HEK293 (cell line): ENCODE results near the gene RSRC2.

Source experiments
- CTCF ChIA-PET: fragments of 350-600 bp; formaldehyde crosslinking; extraction: SDS; loops from one replicate; lab custom pipeline; 2021; ENCODE audit warnings: antibody characterized with exemption; lab: Yijun Ruan, JAX
- POLR2A ChIA-PET: fragments of 300-600 bp; formaldehyde crosslinking; extraction: SDS; loops from one replicate; lab custom pipeline; 2020; ENCODE audit warnings: antibody characterized with exemption, inconsistent platforms; lab: Yijun Ruan, JAX
- H3K27ac ChIP-seq: fragments of 200-500 bp; sonication (Bioruptor generic); 2 replicates; pipeline ENCODE4 v1.5.1; 2014; ENCODE audit warnings: low read depth, low read length, control low read depth, inconsistent platforms; ENCODE audit errors: extremely low read depth
- H3K36me3 ChIP-seq, 2 experiments: fragments of 200-500 bp in 1 of 2; sonication (Bioruptor generic) in 1 of 2; 1 replicate in 1 of 2; 2 replicates in 1 of 2; pipeline ENCODE4 v1.5.1; 2014 to 2017; ENCODE audit warnings: inconsistent platforms in 2 of 2, low read length in 2 of 2; ENCODE audit not compliant: control insufficient read depth in 2 of 2, insufficient read depth in 1 of 2
- H3K4me1 ChIP-seq: fragments of 200-500 bp; sonication (Bioruptor generic); 2 replicates; pipeline ENCODE4 v1.5.1; 2014; ENCODE audit warnings: mild to moderate bottlenecking, low read length, inconsistent platforms; ENCODE audit not compliant: control insufficient read depth, insufficient read depth
- H3K4me3 ChIP-seq: 2 replicates; pipeline ENCODE4 v1.5.1; 2011; ENCODE audit warnings: low read depth, mild to moderate bottlenecking, control low read depth, low read length, moderate library complexity
- H3K9me3 ChIP-seq: fragments of 200-500 bp; sonication (Bioruptor generic); 2 replicates; pipeline ENCODE4 v1.5.1; 2014; ENCODE audit warnings: low read depth, low read length, inconsistent platforms; ENCODE audit not compliant: control insufficient read depth, insufficient read depth
- BCL11A ChIP-seq: fragments of 450-650 bp; formaldehyde crosslinking; IDR thresholded peaks from 2 replicates; pipeline ENCODE4 v1.5.1; 2016; ENCODE audit warnings: low read depth, missing biosample characterization, missing genetic modification characterization
- HOXD13 ChIP-seq: sonication (generic); formaldehyde crosslinking; IDR thresholded peaks from 2 replicates; pipeline ENCODE4 v1.8.0; 2022; ENCODE audit warnings: missing genetic modification reagents, borderline replicate concordance
- KLF7 ChIP-seq: fragments of 450-650 bp; formaldehyde crosslinking; IDR thresholded peaks from 2 replicates; pipeline ENCODE4 v1.5.1; 2016; ENCODE audit warnings: missing biosample characterization, missing genetic modification characterization, borderline replicate concordance
- MEIS1 ChIP-seq: sonication (generic); formaldehyde crosslinking; IDR thresholded peaks from 2 replicates; pipeline ENCODE4 v1.8.1; 2022; ENCODE audit warnings: missing genetic modification reagents, mild to moderate bottlenecking, borderline replicate concordance
- PRDM1 ChIP-seq: fragments of 450-650 bp; formaldehyde crosslinking; IDR thresholded peaks from 2 replicates; pipeline ENCODE4; 2016; ENCODE audit warnings: missing biosample characterization, missing genetic modification characterization
- REPIN1 ChIP-seq: fragments of 450-650 bp; formaldehyde crosslinking; IDR thresholded peaks from 2 replicates; pipeline ENCODE4 v1.5.1; 2017; ENCODE audit warnings: missing biosample characterization, missing genetic modification characterization, low read depth
- WT1 ChIP-seq: fragments of 450-650 bp; formaldehyde crosslinking; IDR thresholded peaks from 2 replicates; pipeline ENCODE4 v1.5.1; 2016; ENCODE audit warnings: missing biosample characterization, missing genetic modification characterization
- YY2 ChIP-seq: fragments of 450-650 bp; formaldehyde crosslinking; IDR thresholded peaks from 2 replicates; pipeline ENCODE4 v1.5.1; 2016; ENCODE audit warnings: missing biosample characterization, missing genetic modification characterization
- ZBTB1 ChIP-seq: fragments of 450-650 bp; formaldehyde crosslinking; IDR thresholded peaks from 2 replicates; pipeline ENCODE4 v1.5.1; 2016; ENCODE audit warnings: missing biosample characterization, missing genetic modification characterization
- ZBTB7A ChIP-seq: fragments of 450-650 bp; formaldehyde crosslinking; IDR thresholded peaks from 2 replicates; pipeline ENCODE4 v1.5.1; 2016; ENCODE audit warnings: low read depth, missing biosample characterization, missing genetic modification characterization
- ZNF138 ChIP-seq: fragments of 450-650 bp; formaldehyde crosslinking; IDR thresholded peaks from 2 replicates; pipeline ENCODE4 v1.5.1; 2016; ENCODE audit warnings: missing biosample characterization, missing genetic modification characterization, borderline replicate concordance
- ZNF2 ChIP-seq: fragments of 450-650 bp; formaldehyde crosslinking; IDR thresholded peaks from 2 replicates; pipeline ENCODE4 v1.5.1; 2016; ENCODE audit warnings: missing biosample characterization, missing genetic modification characterization
- ZNF202 ChIP-seq: fragments of 450-650 bp; formaldehyde crosslinking; IDR thresholded peaks from 2 replicates; pipeline ENCODE4 v1.5.1; 2016; ENCODE audit warnings: missing biosample characterization, missing genetic modification characterization, borderline replicate concordance
- ZNF501 ChIP-seq: fragments of 450-650 bp; formaldehyde crosslinking; IDR thresholded peaks from 2 replicates; pipeline ENCODE4 v1.5.1; 2016; ENCODE audit warnings: missing biosample characterization, missing genetic modification characterization
- ZNF521 ChIP-seq: fragments of 450-650 bp; formaldehyde crosslinking; IDR thresholded peaks from 2 replicates; pipeline ENCODE4 v1.5.1; 2017; ENCODE audit warnings: missing biosample characterization, mild to moderate bottlenecking, missing genetic modification characterization
- ZNF544 ChIP-seq: fragments of 450-650 bp; formaldehyde crosslinking; IDR thresholded peaks from 2 replicates; pipeline ENCODE4 v1.5.0; 2017; ENCODE audit warnings: missing biosample characterization, missing genetic modification characterization
- ZNF561 ChIP-seq: fragments of 450-650 bp; IDR thresholded peaks from 2 replicates; pipeline ENCODE4 v1.5.1; 2018; ENCODE audit warnings: missing biosample characterization, missing genetic modification characterization, borderline replicate concordance
- ZNF610 ChIP-seq: fragments of 450-650 bp; formaldehyde crosslinking; IDR thresholded peaks from 2 replicates; pipeline ENCODE4 v1.5.1; 2016; ENCODE audit warnings: missing biosample characterization, missing genetic modification characterization, borderline replicate concordance
- ZNF654 ChIP-seq: fragments of 450-650 bp; formaldehyde crosslinking; IDR thresholded peaks from 2 replicates; pipeline ENCODE4 v1.5.1; 2016; ENCODE audit warnings: low read depth, missing biosample characterization, missing genetic modification characterization
- ZNF776 ChIP-seq: fragments of 450-650 bp; formaldehyde crosslinking; IDR thresholded peaks from 2 replicates; pipeline ENCODE4 v1.5.0; 2017; ENCODE audit warnings: missing biosample characterization, missing genetic modification characterization, borderline replicate concordance
- ZNF830 ChIP-seq: fragments of 450-650 bp; IDR thresholded peaks from 2 replicates; pipeline ENCODE4 v1.5.0; 2018; ENCODE audit warnings: missing biosample characterization, missing genetic modification characterization, low read depth, mild to moderate bottlenecking, moderate library complexity
- ZNF843 ChIP-seq: fragments of 450-650 bp; formaldehyde crosslinking; IDR thresholded peaks from 2 replicates; pipeline ENCODE4 v1.5.1; 2016; ENCODE audit warnings: missing biosample characterization, missing genetic modification characterization
- TF ChIP-seq, protein P1 (sequence below): fragments of 450-650 bp; formaldehyde crosslinking; IDR thresholded peaks from 2 replicates; pipeline ENCODE4 v1.5.1; 2016; ENCODE audit warnings: missing biosample characterization, missing genetic modification characterization
- TF ChIP-seq, protein P2 (sequence below): fragments of 450-650 bp; formaldehyde crosslinking; IDR thresholded peaks from 2 replicates; pipeline ENCODE4 v1.5.1; 2017; ENCODE audit warnings: missing biosample characterization, mild to moderate bottlenecking, missing genetic modification characterization, moderate library complexity
- TF ChIP-seq, protein P3 (sequence below): fragments of 450-650 bp; formaldehyde crosslinking; IDR thresholded peaks from 2 replicates; pipeline ENCODE4 v1.5.1; 2017; ENCODE audit warnings: missing biosample characterization, missing genetic modification characterization
- TF ChIP-seq, protein P4 (sequence below): fragments of 450-650 bp; formaldehyde crosslinking; IDR thresholded peaks from 2 replicates; pipeline ENCODE4 v1.5.1; 2017; ENCODE audit warnings: missing biosample characterization, missing genetic modification characterization

The RSRC2 gene, protein sequence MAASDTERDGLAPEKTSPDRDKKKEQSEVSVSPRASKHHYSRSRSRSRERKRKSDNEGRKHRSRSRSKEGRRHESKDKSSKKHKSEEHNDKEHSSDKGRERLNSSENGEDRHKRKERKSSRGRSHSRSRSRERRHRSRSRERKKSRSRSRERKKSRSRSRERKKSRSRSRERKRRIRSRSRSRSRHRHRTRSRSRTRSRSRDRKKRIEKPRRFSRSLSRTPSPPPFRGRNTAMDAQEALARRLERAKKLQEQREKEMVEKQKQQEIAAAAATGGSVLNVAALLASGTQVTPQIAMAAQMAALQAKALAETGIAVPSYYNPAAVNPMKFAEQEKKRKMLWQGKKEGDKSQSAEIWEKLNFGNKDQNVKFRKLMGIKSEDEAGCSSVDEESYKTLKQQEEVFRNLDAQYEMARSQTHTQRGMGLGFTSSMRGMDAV

DNA sequence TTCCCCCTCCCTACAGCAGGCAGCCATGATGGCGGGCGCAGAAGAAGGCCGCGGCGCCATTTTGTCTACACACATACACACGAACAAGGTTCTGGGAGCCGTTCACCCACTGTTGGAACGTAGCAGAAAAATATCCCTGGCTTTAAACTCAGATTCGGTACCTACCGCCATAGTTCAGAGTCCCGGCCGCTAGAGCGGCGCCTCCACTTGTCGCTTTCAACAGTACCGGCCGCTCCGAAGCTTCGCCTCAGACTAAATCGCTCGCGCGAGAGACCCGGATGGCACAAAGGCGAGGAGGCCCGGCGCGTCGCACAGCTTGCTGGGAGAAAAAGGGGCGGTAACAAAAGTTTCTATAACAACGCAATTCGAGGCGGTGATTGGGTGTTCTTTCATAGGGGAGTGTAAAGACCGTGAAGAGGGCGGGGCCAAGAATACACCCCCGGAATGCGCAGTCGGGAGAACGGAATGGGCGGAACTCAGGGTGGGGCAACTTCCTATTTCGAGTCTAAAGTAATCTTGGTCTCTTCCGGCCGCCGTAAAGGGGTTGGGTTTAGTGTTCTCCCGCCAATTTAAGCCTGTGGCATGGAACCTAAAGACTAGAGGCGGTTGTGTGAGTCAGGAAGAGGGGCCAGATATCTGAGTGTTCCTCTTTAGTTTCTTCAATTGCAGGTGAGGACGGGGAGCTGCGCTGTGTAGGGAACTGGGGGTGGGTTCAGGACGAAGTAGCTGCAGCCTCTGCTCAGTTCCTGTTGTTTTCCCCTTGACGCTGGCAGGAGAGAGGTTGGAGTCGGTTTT lies at the start of gene RSRC2, which contains the start of gene KNTC1:
TSS of gene RSRC2 (minus strand) at position 254 of the 795 bp plus-strand sequence. CDS start at position 171, 83 bp downstream.
TSS of gene KNTC1 (plus strand) at position 567 of the 795 bp plus-strand sequence. CDS start 2,815 bp downstream, outside the sequence.
- ChIA-PET CTCF (interaction anchor here (0.6 kb wide), 2 partner anchors 158 to 245 kb away, joined by 3 read pairs; no protein-coding TSS in a partner anchor), POLR2A (interaction anchor here (0.7 to 3.2 kb wide), 16 partner anchors 8 to 301 kb away, joined by 3 to 55 read pairs (median 4); partner anchors contain the start of genes DENR, DIABLO and ZCCHC8)
- Histone ChIP-seq H3K36me3 (peaks cover 35 to 44% of the 10 kb centered on the region in 2 experiments), H3K4me3 (peak within 1 kb of the TSS; percentile 73), H3K27ac (peak within 1 kb of the TSS; percentile 98), H3K9me3 (no peaks in the 10 kb centered on the region), H3K4me1 (peaks cover 17% of the 10 kb centered on the region)
- TF ChIP-seq PRDM1 (tag by site-specific recombination) = no peak
- peak; percentile 67 for TF ChIP-seq ZNF2 (tag by site-specific recombination)
- TF ChIP-seq WT1 (tag by site-specific recombination) = peak; percentile 23; the same call in 1 of the 2 replicates
- TF ChIP-seq YY2 = peak; percentile 98
- TF ChIP-seq ZNF654 (tag by site-specific recombination) = no peak
- TF ChIP-seq ZNF561 (tag by site-specific recombination) = peak; percentile 75
- no peak for TF ChIP-seq HOXD13 (CRISPR knock-in tag)
- no peak for TF ChIP-seq ZNF544 (tag by site-specific recombination)
- TF ChIP-seq, protein P1, sequence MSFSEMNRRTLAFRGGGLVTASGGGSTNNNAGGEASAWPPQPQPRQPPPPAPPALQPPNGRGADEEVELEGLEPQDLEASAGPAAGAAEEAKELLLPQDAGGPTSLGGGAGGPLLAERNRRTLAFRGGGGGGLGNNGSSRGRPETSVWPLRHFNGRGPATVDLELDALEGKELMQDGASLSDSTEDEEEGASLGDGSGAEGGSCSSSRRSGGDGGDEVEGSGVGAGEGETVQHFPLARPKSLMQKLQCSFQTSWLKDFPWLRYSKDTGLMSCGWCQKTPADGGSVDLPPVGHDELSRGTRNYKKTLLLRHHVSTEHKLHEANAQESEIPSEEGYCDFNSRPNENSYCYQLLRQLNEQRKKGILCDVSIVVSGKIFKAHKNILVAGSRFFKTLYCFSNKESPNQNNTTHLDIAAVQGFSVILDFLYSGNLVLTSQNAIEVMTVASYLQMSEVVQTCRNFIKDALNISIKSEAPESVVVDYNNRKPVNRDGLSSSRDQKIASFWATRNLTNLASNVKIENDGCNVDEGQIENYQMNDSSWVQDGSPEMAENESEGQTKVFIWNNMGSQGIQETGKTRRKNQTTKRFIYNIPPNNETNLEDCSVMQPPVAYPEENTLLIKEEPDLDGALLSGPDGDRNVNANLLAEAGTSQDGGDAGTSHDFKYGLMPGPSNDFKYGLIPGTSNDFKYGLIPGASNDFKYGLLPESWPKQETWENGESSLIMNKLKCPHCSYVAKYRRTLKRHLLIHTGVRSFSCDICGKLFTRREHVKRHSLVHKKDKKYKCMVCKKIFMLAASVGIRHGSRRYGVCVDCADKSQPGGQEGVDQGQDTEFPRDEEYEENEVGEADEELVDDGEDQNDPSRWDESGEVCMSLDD = peak; percentile 77
- TF ChIP-seq ZNF830 (tag by site-specific recombination) = no peak
- no peak for TF ChIP-seq ZNF521 (tag by site-specific recombination)
- TF ChIP-seq BCL11A (tag by site-specific recombination) = no peak
- TF ChIP-seq, protein P2, sequence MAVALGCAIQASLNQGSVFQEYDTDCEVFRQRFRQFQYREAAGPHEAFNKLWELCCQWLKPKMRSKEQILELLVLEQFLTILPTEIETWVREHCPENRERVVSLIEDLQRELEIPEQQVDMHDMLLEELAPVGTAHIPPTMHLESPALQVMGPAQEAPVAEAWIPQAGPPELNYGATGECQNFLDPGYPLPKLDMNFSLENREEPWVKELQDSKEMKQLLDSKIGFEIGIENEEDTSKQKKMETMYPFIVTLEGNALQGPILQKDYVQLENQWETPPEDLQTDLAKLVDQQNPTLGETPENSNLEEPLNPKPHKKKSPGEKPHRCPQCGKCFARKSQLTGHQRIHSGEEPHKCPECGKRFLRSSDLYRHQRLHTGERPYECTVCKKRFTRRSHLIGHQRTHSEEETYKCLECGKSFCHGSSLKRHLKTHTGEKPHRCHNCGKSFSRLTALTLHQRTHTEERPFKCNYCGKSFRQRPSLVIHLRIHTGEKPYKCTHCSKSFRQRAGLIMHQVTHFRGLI = no peak
- TF ChIP-seq ZNF202 = no peak
- no peak for TF ChIP-seq ZNF138
- TF ChIP-seq ZNF776 (tag by site-specific recombination) = no peak
- TF ChIP-seq REPIN1 (tag by site-specific recombination) = peak; percentile 59; the same call in 1 of the 2 replicates
- TF ChIP-seq KLF7 = peak; percentile 98
- TF ChIP-seq ZNF501 (tag by site-specific recombination) = peak; percentile 80
- TF ChIP-seq, protein P3, sequence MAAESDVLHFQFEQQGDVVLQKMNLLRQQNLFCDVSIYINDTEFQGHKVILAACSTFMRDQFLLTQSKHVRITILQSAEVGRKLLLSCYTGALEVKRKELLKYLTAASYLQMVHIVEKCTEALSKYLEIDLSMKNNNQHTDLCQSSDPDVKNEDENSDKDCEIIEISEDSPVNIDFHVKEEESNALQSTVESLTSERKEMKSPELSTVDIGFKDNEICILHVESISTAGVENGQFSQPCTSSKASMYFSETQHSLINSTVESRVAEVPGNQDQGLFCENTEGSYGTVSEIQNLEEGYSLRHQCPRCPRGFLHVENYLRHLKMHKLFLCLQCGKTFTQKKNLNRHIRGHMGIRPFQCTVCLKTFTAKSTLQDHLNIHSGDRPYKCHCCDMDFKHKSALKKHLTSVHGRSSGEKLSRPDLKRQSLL (tag by site-specific recombination) = no peak
- TF ChIP-seq ZNF843 (tag by site-specific recombination) = peak; percentile 64; the same call in 1 of the 2 replicates
- TF ChIP-seq, protein P4, sequence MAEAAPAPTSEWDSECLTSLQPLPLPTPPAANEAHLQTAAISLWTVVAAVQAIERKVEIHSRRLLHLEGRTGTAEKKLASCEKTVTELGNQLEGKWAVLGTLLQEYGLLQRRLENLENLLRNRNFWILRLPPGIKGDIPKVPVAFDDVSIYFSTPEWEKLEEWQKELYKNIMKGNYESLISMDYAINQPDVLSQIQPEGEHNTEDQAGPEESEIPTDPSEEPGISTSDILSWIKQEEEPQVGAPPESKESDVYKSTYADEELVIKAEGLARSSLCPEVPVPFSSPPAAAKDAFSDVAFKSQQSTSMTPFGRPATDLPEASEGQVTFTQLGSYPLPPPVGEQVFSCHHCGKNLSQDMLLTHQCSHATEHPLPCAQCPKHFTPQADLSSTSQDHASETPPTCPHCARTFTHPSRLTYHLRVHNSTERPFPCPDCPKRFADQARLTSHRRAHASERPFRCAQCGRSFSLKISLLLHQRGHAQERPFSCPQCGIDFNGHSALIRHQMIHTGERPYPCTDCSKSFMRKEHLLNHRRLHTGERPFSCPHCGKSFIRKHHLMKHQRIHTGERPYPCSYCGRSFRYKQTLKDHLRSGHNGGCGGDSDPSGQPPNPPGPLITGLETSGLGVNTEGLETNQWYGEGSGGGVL = 0 out of 2 replicates have a peak, but pooled peaks have one; percentile 8
- no peak for TF ChIP-seq ZBTB7A (tag by site-specific recombination)
- no peak for TF ChIP-seq MEIS1 (CRISPR knock-in tag)
- peak; percentile 90 for TF ChIP-seq ZNF610 (tag by site-specific recombination)
- no peak for TF ChIP-seq ZBTB1
